Fibroblast of mammary gland (primary cell): Measurements from ENCODE around the gene PFN3.

Source experiments
- DNase-seq: peaks from one replicate; pipeline ENCODE4 v3.0.0-alpha.2; 2010; ENCODE audit warnings: low read depth
- H3K4me3 ChIP-seq: 2 replicates; pipeline ENCODE4 v1.5.1; 2011; ENCODE audit warnings: low read depth, mild to moderate bottlenecking, low read length, moderate library complexity; ENCODE audit not compliant: control insufficient read depth
- TF ChIP-seq, protein P1 (sequence below): conservative IDR thresholded peaks from 2 replicates; pipeline ENCODE4 v1.5.1; 2011; ENCODE audit warnings: low read depth, low read length, inconsistent platforms; ENCODE audit not compliant: control insufficient read depth, insufficient read depth

The PFN3 gene

DNA sequence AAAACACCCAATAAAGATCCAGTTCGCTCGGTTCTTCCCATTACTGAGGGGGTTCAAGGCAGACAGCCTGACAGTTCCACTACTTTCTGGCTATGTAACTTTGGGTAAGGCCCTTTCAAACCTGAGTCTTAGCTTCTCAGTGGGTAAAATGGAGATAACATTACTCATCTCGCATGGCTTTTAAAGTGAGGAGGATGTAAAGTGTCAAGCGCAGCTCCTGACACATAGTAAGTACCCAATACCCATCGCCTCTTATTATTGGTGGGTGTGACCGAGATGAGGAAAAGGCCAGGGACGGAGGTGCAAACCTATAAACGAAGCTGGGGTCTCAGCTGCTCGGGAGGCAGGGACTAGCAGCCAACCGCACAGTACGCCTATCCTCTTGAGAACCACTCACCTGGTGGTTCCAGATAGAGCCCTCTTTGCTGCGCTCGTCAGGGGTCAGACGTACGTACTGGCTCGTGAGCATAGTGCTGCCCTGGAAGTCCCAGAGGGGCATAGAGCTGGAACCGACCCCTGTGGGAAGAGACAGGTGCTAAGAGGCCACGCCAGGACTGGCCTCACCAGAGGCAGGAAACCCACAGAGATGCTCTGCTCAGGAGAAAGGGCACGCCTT, 49.6 kb downstream of the PFN3 start:
- no peak for DNase-seq

More for the DNA sequence above, 49.6 kb downstream of the PFN3 start:
- TF ChIP-seq, protein P1, sequence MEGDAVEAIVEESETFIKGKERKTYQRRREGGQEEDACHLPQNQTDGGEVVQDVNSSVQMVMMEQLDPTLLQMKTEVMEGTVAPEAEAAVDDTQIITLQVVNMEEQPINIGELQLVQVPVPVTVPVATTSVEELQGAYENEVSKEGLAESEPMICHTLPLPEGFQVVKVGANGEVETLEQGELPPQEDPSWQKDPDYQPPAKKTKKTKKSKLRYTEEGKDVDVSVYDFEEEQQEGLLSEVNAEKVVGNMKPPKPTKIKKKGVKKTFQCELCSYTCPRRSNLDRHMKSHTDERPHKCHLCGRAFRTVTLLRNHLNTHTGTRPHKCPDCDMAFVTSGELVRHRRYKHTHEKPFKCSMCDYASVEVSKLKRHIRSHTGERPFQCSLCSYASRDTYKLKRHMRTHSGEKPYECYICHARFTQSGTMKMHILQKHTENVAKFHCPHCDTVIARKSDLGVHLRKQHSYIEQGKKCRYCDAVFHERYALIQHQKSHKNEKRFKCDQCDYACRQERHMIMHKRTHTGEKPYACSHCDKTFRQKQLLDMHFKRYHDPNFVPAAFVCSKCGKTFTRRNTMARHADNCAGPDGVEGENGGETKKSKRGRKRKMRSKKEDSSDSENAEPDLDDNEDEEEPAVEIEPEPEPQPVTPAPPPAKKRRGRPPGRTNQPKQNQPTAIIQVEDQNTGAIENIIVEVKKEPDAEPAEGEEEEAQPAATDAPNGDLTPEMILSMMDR: no peak
- peak overlapping the region; percentile 100 for H3K4me3 ChIP-seq
